ENCODE data around the gene TBXAS1.

The TBXAS1 gene

GRCh38 chr7:140029072-140029471 lies 200.0 kb downstream of the TBXAS1 start:
- TF ChIP-seq CTCF (conservative IDR thresholded peaks at IDR 0.05) = no peak
- TF ChIP-seq ZFX (IDR thresholded peaks at IDR 0.05) = no peak
- H3K27ac ChIP-seq = no peak overlapping the region

- H3K27ac ChIP-seq = no peak overlapping the region
- TF ChIP-seq CTCF (conservative IDR thresholded peaks at IDR 0.05) = no peak
- no peak for TF ChIP-seq ZFX (IDR thresholded peaks at IDR 0.05)
Measured at GRCh38 chr7:140031364-140031763, 202.3 kb downstream of the TBXAS1 start.

GRCh38 chr7:140033036-140033435 lies 204.0 kb downstream of the TBXAS1 start:
- no peak overlapping the region for H3K27ac ChIP-seq
- TF ChIP-seq CTCF (conservative IDR thresholded peaks at IDR 0.05) = no peak
- no peak for TF ChIP-seq ZFX (IDR thresholded peaks at IDR 0.05)

- no peak overlapping the region for H3K27ac ChIP-seq
- TF ChIP-seq ZFX (IDR thresholded peaks at IDR 0.05) (no peak), CTCF (conservative IDR thresholded peaks at IDR 0.05) (no peak)
Measured at GRCh38 chr7:140033779-140034363, 204.8 kb downstream of the TBXAS1 start.

GRCh38 chr7:140034421-140034820 lies 205.4 kb downstream of the TBXAS1 start:
- TF ChIP-seq CTCF (conservative IDR thresholded peaks at IDR 0.05) (no peak), ZFX (IDR thresholded peaks at IDR 0.05) (no peak)
- no peak overlapping the region for H3K27ac ChIP-seq

GRCh38 chr7:140035400-140036223 lies 206.5 kb downstream of the TBXAS1 start:
- no peak overlapping the region for H3K27ac ChIP-seq
- TF ChIP-seq ZFX (IDR thresholded peaks at IDR 0.05) = no peak
- TF ChIP-seq CTCF (conservative IDR thresholded peaks at IDR 0.05) = no peak

- no peak overlapping the region for H3K27ac ChIP-seq
Measured at GRCh38 chr7:140036224-140036962, 207.3 kb downstream of the TBXAS1 start.

More at GRCh38 chr7:140036224-140036962, 207.3 kb downstream of the TBXAS1 start:
- TF ChIP-seq CTCF (conservative IDR thresholded peaks at IDR 0.05) (no peak), ZFX (IDR thresholded peaks at IDR 0.05) (no peak)
